Measurements from ENCODE around the gene ATRN.

DNA sequence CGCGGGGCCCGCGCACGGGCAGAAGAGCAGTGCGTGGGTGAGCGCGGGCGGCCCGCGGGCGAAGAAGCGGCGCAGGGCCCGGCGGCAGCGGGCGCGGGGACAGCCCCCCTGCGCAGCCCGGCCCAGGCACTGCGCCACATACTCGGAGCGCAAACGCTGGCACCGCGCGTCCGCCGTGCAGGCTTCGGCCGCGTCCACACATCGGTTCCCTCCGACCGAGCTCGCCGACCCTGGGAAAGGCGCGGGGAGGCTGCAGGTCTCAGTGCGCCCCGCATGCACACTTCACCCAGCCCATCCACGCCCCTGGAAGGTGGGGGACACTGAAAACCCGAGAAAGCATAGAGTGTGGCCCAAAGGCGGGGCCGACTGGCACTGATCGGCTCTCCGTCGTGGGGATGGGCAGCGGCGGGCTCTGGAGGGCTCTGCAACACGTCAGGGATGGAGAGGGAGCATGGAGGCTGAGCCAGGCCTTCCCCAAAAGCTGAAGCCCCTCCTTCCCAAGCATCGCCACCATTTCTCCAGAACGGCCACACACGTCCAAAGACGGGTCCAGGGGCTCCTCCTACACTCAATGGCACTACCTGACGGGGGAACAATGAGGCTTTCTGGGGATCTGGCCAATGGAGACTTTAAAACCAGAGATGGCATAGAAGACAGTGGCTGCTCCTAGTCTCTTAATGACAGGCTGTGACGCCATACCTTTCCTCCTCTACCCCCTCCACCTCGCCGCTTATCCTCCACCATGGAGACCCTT, 190.4 kb downstream of the ATRN start:
- TF ChIP-seq POLR2A (IDR thresholded peaks at IDR 0.05; ENCODE audit: low read length) = no peak
- no peak for TF ChIP-seq GATA1 (IDR thresholded peaks at IDR 0.05; ENCODE audit: low read depth, low read length)
